ENCODE results near the gene OLFML1.

OLFML1 gene

DNA sequence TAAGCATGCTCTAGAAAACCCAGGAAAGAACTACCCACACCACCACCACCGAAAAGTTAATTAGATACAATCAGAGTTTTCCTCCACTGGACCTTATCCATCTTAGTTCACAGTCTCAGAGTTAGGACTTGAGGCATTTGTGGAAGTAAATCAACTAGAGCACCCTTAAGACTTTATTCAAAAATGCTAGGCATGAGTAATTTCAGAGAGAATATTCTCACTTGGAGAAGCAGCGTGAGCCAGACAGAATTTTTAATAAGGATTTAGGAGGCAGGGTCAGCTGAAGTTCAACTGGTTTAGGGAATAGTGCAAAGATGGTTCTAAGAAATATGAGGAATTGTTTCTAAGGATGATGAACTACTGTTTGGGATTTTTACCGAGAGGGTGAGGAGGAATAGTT lies 1.2 kb upstream of the OLFML1 start:
- DNase-seq: no peak

DNA sequence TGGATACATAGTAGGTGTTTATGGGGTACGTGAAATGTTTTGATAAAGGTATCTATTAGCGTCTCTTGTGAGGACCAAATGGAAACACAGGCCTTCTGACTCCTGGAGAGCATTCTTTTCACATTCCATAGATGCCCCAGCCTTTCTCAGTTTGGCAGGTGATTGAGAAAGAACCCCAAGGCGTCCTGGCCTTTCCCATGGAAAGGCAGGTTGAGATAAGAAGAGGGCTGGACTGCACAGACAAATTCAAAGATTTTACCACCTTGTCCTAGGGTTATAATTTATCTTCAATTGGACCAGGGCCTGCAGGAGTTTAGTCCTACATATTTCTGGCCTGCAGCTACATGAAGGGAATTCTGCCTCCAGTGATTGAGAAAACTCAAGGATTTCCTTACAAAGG lies 661 bp upstream of the OLFML1 start:
- DNase-seq: no peak

- DNase-seq: no peak
Observed at GRCh38 chr11:7486098-7486780, 933 bp downstream of the OLFML1 start.

- no peak for DNase-seq
Observed at GRCh38 chr11:7486781-7487140, 1.5 kb downstream of the OLFML1 start.

DNA sequence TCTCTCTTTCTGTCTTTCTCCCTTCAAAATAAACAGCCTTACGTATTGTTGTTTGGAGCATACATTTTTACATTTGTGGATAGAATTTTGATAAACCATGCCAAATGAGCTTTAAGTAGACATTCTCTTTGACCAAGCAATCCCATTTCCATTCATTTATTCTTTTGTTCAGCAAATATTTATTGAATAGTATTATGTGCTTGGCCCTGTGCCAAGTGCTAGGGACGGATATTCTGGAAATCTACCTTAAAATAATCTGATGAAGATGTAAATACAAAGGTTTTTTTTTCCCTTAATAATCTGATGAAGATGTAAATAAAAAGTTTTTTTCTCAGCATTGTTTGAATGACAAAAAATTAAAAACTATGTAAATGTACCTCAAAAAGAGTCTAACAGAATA lies 2.1 kb downstream of the OLFML1 start:
- DNase-seq: no peak

DNA sequence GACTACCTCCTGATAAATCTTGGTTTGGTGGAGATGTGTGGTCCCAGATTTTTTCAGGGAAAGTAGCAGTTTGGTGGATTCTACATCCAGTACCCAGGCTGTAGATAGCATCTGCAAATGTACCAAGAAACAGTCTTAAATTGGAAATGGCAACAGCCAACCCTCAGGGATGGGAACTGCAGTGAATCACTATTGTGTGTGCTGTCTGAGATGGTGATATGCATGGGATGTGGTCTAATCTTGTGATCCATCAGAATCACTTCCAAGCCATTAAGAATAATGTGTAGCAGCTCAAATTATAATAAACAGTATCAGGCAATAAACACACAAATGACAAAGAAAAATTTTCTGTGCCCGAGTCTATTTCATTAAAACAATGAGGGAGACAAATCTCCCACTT lies 3.4 kb downstream of the OLFML1 start:
- no peak for DNase-seq

DNA sequence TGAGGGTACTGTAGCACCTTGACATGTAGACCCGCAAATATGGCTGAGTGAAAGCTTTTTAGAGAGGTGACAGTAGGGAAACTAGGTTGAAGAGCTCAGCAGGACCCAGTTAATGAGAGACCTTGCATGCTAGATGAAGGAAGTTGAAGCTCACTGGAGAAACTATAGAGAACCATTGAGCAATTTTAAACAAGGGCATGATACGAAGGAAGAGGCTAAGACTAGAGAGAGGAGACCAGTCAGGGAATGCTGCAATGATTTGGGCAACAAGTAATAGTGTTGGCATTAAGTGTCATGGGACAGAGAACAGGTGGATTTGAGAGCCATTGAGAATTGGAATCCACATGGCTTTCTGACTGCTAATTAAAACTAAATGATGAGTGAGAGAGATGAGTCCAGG lies 4.1 kb downstream of the OLFML1 start:
- no peak for DNase-seq

DNA sequence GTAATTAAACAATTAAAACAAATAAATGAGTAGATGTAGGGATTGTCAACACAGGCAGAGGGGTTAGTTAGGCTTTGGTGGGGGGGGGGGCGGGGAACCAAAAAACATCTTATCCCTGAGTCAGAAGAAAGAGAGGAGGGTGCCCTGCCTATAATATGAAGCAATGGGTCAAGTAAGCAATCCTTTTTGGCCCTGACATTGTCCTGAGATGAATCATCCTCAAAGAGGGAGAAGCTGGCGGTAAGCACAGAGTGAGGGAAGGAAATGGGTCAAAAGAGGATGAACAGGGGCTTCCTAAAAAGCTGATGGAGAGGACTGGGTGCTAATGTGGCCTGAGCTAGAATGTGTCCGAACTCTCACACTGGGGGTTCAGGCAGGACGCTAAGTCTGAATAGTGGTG lies 4.7 kb downstream of the OLFML1 start:
- DNase-seq: no peak

GRCh38 chr11:7490535-7490934 lies 5.2 kb downstream of the OLFML1 start:
- DNase-seq: no peak

GRCh38 chr11:7492253-7492652 lies 6.9 kb downstream of the OLFML1 start:
- no peak for DNase-seq

- no peak for DNase-seq
Observed at GRCh38 chr11:7493670-7494069, 8.4 kb downstream of the OLFML1 start.

GRCh38 chr11:7494086-7494745 lies 8.9 kb downstream of the OLFML1 start:
- DNase-seq: no peak

DNA sequence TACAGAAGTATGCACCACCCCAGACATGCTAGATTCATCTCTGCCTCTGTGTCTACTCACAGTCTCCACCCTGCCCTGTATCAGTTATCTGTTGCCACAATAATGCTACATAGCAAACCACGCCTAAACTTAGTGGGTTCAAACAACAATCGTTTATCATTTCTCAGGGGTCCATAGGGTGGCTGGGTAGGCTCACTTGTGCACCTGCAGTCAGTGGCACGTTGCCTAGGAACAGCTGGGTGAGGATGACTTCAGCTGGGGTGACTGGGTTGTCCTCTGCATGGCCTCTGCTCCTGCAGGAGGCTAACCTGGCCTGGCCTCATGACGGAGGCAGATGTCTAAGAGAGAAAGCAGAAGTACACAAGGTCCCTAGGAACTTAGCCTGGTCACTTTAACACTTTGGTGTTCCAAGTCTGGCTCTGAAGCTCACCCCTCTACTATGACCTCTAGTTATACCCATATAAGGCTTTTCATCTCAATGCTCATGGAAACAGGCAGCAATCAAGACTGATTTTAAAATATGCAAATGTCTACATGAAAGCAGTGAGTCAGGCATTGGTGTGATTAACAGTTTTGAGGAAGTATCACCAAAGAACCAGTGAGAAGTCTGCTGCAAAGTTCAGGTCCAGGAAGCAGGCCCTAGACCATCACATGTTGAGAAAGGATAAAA lies 10.7 kb downstream of the OLFML1 start:
- no peak for DNase-seq

DNA sequence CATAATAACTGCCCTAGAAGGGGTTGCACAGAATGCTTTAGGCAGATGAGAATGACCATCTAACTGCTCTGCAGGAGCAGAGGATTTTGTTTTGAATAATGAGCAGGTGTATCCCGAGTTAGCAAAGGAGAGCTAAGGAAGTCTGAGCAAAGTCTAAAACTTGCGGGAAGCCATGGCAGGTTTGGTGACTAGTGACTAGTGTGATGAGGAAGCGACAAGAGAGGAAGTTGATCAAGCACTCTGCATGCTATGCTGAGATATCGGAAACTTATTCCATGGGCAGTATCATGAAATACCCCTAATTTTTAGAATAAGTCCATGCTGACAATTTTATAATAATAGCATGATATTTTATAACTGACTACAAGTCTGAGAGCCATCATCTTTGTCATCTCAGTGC lies 12.9 kb downstream of the OLFML1 start:
- DNase-seq: no peak

DNA sequence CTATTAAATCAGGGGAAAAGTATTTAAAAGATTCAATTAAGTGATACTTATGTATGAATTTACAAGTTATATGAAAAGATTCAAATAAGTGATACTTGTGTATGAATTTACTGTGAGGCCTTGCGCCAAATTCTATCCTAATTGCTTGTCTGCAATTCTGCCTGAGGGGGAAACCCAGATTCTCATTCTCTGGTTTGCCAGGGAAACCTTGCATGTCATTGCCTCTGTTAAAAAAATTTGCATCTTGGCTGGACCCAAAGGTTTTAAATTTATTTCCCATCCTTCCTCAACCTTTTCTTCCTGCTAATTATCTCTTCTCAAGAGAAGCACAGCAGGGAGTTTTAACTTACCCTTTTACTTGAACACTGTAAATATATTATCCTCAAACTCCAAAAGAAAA lies 13.8 kb downstream of the OLFML1 start:
- no peak for DNase-seq

GRCh38 chr11:7500251-7500650 lies 14.9 kb downstream of the OLFML1 start:
- no peak for DNase-seq

GRCh38 chr11:7501251-7501650 lies 15.9 kb downstream of the OLFML1 start:
- DNase-seq: no peak

- DNase-seq: no peak
Observed at GRCh38 chr11:7501894-7502293, 16.6 kb downstream of the OLFML1 start.

DNA sequence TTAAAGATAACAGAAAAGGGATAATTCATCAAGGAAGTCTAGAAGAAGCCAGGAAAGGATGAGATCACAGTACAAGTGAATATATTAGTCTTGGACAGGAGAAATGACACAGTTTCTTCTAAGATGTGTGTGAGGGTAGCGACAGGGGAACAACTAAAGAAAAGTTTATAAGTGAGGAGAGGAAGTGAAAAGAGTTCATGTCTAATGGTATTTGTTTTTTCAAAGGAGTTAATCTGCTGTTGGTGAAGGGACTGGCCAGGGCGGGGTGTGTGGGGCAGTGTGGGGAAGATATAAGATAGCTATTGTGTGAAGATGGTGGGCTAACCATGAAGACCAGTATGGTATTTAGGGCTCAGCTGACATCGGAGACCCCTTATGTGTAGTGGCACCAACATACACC lies 20.9 kb downstream of the OLFML1 start:
- no peak for DNase-seq

- DNase-seq: no peak
Observed at GRCh38 chr11:7508087-7508486, 22.8 kb downstream of the OLFML1 start.

DNA sequence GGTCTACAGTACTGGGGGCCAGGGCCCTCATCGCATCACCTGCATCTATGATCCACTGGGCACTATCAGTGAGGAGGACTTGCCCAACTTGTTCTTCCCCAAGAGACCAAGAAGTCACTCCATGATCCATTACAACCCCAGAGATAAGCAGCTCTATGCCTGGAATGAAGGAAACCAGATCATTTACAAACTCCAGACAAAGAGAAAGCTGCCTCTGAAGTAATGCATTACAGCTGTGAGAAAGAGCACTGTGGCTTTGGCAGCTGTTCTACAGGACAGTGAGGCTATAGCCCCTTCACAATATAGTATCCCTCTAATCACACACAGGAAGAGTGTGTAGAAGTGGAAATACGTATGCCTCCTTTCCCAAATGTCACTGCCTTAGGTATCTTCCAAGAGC lies 24.7 kb downstream of the OLFML1 start:
- no peak for DNase-seq

- no peak for DNase-seq
Observed at GRCh38 chr11:7511401-7511800, 26.1 kb downstream of the OLFML1 start.

DNA sequence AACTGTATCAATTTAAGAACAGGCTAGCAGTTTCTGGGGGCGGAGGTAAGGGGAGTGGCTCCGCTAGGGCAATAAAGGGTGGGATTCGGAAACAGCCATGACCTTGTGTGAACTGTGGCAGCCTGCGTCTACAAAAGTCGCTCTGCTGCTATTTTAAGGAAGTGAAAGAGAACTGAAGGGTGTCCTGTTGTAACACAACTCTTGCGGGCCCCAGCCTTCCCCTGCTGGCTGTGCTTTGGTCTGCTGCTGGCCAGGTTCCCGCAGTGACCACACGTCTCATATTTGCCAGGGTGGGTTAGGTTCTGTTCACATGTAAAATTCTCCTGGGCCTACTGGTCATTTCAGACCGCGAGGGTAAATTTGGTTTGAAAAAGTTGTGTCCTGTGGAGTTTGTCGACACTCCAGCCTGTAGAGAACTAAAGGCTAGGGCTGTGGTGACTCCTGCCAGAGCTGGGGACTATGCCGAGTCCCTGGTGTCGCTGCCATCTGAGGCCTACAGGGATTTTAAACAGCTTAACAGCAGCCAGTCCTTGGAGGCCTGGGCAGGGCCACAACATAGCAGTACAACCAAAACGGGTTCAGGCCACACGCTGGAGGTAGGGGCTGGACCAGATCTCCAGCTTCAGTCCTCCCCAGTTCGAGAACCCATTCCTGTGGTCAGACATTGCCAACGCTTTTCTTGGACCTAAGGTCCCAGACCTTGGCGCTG lies 27.4 kb downstream of the OLFML1 start:
- no peak for DNase-seq

Measured in activated CD4-positive, CD25-positive, alpha-beta regulatory T cell (primary cell).